GM19452 (cell line): ENCODE data around the gene SORCS2.
"Not testable (repeated sequence)": the region's sequence is repeated elsewhere in the genome, so short reads cannot be mapped to it uniquely, and the experiment has no call there.

Experiments
- ATAC-seq: cut with Tn5 transposase; IDR thresholded peaks from one replicate; pipeline ENCODE4 v1.9.1; 2021; ENCODE audit not compliant: unreplicated experiment

Gene SORCS2

DNA sequence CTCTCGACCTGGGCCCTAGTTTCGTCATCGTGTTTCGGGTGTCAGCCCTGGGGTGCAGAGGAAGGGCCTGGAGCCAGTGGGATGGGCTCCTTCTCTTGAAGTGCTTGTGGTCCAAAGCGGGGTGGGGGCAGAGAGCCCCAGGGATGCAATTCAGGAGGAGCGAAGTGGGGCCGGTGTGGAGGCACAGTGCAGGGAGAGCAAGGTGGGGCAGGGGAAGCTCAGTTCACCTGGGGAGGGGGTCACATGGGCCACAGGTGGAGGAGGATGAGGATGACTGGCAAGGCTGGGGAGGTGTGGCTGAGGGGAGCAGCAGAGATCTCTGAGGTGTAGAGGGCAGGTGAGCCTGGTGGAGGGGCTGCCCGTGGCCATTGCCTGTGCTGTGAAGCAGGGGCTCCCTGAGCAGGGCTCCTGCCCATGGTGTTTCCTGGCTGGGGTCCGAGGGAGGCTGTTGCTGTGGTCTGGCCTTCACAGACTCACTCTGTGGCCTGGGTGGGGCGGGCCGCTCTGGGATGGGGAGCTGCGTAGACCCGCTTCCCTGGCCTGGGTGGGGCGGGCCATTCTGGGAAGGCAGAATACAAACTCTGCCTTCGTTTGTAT, 6.9 kb downstream of the SORCS2 start:
- ATAC-seq, result no peak

DNA sequence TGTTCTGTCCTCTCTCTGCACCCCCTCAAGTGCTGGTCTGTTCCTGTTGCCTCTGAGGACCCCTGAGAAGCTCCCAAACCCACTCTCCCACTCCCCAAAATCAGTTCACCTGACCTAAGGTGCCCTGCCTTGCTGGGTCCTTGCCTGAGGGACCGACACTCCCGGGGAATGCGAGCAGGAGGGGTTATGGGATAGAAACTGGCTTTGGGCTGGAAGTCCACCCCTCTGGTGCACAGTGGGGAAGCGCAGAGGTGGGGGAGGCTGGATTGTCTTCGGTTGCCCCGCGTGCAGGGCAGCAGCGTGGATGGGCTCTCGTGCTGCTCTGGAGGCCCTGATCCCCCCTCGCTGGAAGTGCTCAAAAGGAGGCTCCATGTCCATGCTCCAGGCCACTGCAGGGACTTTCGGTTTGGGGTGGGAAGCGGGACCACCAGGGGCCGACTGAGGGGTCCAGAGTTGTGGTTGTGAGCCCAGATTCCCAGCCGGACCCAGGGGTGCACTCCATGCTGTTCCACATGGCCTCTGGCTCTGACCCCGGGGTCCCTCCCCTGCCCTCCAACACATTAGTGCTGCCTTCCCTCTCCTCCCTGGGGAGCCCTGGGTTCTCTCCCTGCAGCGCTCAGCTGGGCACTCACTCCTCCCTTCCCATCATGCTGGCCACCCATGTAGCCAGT, 7.6 kb downstream of the SORCS2 start:
- ATAC-seq, result no peak

DNA sequence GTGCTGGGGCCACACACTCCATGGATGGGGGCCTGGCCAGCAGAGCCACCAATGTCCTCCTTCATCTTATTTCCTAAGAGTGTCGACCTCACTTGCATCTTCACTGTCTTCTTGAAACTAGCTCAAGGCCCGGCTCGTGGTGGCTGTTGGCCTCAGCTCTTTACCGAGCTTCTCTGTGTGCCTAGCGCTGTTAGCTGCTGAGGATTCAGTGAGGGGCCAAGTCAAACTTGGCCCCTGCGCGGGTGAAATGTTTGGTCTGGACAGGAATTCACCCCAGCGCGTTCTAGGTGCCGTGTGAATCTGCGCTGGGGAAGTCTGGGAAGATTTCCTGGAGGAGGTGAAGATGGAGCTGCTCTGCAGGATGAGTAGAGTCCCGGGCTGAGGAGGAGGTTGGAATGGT, 8.5 kb downstream of the SORCS2 start:
- no peak for ATAC-seq

DNA sequence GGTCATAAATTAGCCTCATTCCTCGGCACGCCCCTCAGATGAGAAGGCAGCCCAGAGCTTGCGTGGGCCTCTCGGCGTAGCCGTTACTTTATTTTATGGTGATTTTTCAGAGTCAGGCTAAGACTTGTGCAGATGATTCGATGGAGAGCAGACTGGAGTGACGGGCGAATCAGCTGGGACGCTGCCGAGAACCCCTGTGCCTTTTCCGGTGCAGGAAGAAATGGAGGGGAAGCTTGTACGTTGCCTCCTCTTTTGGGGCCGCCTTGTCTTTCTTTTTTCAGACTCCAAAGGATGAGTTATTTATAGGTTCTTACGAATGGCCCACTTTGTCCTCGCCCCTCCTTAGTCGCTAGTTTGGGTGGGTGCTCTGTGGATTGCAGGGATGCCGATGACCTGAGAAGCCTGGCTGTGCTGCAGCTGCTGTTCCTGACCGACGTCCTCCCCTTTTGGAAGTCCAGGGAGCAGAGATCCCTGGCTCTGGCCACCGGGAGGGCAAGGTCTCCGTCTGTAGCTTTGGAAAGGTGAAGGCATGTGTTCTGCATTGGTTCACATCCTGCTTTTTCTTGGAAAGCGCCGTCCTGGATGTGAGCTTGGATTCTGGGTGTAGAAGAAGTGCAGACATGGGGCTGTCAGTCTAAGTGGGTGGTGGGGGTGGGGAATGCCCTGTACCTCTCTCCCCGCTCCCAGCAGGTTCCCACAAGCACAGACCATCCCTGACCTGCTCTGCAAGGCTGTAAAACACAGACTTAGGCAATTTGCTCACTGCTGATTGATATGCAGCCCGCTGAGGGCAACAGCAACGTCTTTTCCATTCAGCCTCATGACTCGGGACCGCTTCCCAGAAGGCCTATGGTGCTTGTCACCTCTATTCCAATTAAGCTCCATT, 9.3 kb downstream of the SORCS2 start:
- ATAC-seq, result no peak

DNA sequence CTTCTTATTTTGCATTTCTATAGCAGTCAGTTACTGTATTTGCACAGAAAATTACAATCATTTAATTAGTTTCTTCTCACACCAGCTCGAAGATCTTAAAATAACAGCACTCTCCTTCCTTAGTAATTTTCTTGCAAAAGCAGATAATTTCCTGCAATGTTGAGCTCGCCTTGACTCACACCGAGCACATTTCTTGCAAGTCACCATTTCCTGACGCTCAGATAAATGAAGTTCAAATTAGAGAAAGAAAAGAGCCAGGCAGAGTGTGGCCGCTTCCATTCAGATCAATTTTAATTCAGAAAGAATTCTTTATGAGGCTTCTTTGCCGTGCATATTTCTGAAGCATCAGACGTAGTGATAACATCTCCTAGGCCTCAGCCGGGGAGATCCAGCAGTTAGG, 10.1 kb downstream of the SORCS2 start:
- no peak for ATAC-seq

DNA sequence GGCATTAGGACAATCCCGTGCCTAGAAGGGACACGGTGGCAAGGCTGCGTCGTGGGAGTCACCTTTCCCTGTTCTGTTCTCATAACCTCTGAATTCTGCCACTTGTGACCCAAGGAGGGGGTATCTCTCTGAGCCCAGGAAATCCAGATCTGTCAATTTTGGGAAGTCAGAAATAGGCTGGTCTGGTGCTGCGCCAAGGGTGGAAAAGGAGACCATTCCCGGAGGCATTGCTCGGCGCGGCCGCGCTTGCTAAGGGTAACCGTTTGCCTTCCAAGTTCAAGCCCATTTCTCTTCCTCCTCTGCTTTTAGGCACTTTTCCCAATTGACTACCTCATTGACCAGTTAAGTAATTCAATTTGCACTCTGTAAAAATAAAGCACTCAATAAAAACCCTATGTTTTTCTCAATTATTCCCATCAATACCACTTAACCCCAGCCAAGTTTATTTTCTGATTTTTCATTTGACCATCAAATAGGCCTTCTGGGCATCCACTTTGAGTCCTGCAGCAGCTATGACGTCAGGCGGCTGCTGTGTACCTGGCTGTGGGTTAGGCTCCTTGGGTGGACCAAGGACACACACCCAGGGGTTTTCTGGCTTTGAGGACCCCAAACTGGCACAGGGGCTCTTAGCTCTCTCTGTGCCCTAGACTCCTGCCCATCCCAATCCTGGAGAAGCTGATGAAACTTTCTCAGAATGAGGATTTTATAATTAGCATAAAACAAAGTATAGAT, 12.5 kb downstream of the SORCS2 start:
- no peak for ATAC-seq

DNA sequence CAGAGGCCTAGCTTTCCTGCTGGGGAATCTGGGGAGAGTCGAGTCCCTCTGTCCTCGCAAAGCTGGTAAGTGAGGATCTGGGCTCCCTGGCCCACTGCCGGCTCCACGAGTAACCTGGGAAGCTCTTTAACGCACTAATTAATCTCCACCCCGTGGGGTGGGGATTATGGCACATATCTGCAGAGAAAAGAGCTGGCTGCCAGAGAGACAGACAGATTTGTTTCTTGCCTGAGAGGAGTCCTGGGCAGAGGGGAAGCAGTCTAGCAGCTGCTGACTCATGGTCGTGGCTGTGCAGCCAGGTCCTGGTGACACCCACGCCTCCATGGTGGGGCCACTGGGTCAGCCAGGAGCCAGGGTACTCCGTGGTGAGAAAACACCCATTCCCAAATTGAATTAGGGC, 14.0 kb downstream of the SORCS2 start:
- no peak for ATAC-seq

DNA sequence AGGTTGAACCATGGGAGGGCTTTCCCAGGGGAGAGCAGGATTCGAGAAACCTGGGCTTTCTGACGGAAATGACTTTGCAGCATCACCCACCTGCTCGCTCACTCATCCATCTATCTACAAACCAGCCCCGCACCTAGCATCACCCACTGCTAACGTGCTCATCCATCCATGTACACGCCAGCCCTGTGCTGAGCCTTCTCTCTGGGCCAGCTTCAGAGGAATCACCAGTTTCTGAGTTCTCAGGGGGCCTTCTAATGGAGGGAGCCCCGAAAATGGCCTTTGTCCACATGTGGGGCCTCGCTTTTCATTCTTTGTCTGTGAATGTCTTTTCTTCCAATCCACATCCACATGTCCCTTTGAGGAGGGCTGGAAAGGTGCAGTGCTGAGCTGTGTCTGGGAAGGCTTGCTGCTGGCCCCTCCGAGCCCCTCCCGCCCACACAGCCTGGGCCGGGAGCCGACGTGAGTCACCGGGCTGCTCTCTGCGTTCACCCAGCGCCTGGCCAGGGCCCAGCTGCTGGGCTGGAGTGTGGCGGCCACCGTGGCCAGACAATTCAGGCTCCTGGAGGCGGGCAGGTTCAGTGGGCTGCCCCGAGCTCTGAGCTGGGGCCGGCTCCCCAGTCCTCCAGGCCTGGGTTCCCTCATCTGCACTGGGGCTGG, 14.7 kb downstream of the SORCS2 start:
- no peak for ATAC-seq

DNA sequence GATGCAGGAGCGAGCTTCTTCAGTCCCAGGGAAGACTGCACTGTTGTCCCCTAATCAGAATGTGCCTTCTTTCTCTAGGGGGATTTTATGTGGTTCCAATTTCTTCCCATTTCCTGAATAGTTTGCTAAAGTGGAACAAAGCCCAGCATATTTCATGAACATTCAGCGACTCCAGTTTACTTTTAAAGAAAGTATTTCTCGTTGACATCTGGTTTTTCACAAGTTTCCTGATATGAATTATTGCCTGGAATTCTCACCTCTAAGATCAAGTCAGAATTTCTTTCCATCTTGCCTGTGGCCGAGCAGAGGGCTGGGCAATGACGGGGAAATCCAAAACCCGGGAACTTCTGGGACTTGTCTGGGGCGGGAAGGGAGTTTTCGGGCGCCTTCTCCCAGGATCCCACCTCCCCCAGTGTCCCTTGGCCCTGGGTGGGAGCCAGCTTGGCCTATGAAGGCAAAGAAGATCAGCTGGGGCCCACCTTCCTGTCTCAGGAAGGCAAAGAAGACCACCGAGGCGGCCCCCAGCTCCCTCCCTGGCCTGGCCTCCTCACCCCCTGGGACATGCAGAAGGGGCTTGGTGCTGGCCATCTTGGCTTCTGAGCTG, 15.4 kb downstream of the SORCS2 start:
- ATAC-seq, result no peak

DNA sequence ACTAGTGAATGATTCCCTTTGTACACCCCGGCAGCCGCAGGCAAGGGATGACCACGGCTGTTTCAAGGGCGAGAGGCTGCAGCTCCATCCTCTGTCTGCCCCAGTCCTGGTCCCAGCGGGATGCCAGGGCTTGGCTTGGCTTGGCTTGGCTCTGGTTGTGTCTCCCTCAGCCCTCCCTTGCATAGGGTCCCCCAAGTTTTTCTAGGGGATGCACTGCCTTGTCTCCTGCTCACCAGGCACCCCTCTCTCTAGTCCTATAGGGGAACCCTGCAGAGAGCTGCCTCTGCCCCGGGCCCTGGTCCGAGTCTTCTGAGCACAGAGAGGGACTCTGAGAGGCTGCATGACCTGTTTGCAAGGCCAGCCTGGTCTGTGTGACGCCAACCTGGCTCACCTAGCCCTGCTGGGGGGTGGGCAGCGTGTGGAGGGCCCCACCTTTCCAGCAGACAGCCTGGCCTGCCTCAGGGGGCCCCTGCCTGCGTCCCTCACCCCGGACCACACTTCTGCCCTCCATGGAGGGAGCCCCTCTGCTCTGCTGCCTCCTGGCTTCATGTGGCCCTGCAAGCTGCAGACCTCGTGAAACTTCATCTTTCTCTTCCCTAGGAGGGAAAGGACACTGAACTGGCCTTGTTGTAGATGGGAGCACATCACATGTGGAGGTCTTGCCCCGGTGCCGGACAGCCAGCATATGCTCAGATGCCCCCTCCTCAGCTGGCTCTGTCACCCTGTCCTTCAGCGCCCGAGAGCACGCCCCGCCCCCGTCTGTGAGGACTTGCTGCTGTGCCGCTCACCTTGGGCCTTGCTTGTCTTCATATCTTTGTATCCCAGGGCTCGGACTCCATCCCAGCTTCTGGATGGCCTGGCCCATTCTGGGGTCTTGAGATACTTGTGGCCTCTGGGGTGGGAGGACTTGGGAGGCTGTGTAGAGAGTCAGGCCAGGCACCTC, 16.4 kb downstream of the SORCS2 start:
- ATAC-seq, result no peak

DNA sequence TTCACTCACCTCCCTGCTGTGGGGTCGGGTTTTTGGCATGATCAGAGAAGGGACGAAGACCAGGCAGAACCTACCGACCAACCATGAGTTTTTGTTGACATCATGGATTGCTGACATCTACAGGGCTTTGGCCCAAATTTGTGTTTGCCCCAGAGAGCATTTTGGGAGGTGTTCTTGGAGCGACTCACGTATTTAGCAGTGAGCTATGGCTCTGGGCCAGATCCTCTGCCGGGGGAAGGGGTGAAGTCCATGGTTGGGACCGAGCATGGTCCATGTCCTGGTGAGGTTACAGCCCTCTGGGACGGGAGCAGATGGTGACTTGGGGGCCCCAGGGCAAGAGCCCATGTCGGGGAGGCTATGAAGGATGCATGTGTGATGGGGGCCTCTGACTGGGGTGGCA, 17.4 kb downstream of the SORCS2 start:
- ATAC-seq, result no peak

DNA sequence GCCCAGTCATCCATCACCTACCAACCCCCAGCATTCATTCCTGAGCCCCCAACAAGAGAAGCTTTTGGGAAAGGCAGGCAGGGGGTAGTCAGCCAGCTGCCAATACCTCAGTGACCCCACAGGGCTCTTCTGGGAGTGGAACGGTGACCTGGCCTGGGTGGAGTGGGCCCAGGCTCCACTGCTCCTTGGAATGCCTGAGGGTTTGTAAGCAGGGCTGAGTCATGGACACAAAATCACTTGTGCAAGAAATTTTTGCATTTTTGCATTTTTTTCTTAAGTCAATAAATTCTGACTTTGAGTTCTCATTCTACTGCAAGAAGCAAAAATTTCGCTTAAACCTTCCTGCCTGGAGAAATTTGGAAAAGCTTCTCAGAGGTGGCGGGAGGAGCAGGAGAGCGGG, 18.5 kb downstream of the SORCS2 start:
- no peak for ATAC-seq

DNA sequence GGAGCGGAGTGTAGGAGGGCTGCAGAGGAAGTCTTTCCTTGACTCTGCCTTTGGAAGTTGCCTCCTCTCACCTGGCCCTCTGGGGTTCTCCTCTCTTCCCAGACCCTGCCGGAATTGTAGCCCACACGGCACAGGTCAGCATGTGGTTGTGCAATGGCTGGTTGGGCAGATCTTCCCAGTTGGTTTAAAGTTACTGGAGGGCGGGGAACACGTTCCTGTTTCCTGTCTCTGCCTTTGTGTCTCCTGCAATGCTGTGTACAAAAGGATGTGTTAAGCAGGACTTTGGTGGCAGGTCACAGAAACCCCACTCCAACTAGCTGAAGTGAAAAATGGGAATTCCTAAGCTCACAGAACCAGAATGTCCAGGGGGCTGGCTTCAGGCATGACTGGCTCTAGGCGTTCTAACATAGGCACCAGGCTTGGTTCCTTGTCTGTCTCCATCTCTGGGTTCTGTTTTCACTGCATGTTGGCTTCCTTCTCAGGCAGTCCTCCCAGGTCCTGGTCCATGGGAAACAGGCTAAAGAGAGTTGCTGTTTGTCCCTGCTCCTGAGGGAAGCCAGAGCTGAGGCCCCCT, 19.9 kb downstream of the SORCS2 start:
- no peak for ATAC-seq

DNA sequence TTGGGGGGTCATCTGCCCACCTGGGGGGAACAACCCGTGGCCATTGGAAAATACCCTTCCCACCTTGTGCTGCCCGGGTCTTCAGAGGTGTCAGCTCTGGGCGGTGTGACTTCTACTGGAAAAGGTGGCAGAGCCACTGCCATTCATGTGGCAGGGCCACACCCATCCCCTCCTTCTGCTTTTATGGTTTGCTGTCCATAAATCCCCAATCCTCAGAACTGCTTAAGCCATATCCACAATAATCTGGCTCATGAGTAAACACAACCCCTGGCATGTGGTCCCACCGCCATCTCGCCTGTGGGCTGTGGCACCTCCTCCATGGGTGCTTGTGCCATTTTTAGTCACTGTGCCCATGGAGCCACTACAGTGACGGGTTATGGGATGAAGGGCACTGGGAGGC, 20.6 kb downstream of the SORCS2 start:
- no peak for ATAC-seq

DNA sequence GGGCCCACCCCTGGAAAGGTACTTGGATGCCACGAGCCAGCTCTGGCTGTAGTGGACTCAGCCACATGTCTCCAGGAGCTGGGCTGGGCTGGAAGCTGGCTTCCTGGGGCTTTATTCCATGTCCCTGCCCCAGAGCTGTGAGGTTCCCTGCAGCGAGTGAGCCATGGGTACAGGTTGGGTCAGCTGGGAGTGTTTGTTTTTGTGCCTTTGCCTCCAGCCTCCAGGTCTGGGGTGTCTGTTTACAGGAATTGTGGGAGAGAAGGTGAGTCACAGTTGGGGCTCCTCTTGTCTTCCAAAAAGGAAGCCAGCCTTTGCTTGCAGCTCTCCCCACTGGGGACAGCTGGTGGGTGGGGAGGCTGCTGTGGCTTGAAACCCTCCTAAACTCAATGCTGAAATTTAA, 21.5 kb downstream of the SORCS2 start:
- no peak for ATAC-seq

DNA sequence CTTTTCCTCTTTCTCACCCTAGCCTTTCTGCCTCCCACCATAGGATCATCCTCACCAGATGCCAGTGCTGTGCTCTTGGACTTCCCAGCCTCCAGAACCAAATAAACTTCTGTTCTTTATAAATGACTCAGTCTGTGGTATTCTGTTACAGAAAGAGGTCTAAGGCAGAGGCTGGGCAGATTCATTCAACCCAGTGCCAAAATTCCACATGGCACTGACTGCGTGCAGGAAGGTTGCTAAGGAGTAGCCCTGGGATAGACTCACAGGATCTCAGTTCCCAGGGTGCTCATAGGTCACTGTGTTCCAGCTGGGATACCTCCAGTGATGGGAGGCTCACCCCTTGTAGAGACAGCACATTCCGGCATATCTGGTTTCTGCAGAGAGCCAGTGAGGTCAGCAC, 22.0 kb downstream of the SORCS2 start:
- no peak for ATAC-seq

DNA sequence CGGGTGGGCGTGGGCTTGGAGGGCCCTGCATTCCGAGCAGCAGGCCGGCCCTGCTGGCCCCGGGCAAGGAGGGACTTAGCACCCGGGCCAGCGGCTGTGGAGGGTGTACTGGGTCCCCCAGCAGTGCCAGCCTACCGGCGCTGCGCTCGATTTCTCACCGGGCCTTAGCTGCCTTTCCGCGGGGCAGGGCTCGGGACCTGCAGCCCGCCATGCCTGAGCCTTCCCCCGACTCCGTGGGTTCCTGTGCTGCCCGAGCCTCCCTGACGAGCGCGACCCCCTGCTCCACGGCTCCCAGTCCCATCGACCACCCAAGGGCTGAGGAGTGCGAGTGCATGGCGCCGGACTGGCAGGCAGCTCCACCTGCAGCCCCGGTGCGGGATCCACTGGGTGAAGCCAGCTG, 22.8 kb downstream of the SORCS2 start:
- ATAC-seq, result not testable (repeated sequence)

DNA sequence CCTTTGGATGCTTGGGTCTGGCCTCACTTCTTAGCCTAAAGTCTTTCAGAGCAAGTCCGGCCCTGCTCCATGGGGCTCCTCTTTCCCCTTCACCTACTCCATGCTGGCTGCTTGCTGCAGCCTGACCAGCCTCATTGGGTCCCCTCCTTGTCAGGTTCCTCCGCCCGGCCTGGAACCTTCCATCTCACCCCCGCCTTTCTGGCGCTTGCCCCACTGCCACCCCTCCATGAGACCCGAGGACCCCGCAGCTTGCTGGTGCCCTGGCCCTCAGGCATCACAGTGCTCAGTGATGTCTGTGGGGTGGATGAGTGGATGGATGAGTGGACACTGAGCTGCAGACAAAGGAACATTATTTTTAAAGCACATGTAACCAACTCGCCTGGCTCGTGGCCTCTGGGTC, 24.7 kb downstream of the SORCS2 start:
- no peak for ATAC-seq
